ENCODE results near the gene CERKL. TPM values are rescaled to one million over a fixed set of nuclear protein-coding genes. Genes with fewer than 3 reads are reported as not detected.

CERKL gene
- total RNA-seq, 1 experiment from 2014 or later: 0.24 TPM

DNA sequence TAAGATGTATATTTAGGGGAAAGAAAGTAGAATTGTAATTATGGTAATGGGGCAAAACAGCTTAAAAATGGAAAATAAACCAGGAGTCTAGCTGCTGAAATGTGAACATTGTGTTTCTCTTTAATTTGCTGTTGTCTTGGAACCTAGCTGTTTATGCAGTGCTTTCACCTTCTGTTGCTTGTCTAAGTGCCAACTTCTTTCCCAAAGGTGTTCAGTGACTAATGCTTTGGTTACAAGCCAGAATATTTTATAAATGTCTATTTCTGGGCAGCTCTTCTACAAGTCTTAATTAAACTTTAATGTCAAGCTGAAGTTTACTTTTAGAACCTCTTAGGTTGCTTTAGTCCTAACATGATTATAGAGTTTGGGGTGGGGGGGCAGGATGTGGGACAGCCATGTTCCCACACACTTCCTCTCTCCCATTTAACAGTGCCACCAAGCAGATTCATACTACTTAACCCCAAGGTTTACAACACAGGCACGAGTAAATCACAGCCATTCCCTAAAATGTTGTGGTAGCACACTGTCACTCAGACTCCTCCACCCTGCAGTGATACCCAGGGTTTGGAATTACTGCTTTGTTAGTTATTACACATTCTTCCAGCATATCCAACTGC is 139.1 kb downstream of the CERKL start (continued):
- TF ChIP-seq ZNF396 (CRISPR knock-in tag; IDR thresholded peaks at IDR 0.05; ENCODE audit: borderline replicate concordance) (no peak), ZBTB21 (CRISPR knock-in tag; IDR thresholded peaks at IDR 0.05; ENCODE audit: borderline replicate concordance) (no peak)

DNA sequence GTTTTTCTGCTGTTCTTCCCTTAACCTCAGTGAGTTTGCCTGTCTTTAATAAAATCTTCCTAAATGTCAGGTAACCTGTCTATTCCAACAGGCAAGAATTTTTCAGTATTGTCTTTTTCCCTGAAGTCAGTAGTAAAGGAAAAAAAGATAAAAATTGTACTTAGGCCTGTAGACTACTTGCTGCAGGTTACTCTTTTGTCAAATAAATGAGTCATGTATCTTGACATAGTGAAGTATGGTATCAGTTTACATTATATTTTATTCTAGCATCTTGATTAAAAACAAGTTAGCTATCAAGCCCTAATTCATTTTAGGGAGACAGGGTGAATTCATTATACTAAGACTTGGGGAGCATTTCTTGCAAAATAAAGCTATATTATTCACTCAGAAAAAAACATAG is 139.9 kb downstream of the CERKL start:
- Mint-ChIP-seq H3K36me3 (no peaks in the 10 kb centered on the region), H3K9me3 (no peaks in the 10 kb centered on the region), H3K4me3 (no peak overlapping the region), H3K4me1 (peaks cover 5% of the 10 kb centered on the region), H3K27me3 (ENCODE audit: low read depth) (no peaks in the 10 kb centered on the region), H3K27ac (no peak overlapping the region)
- POLR2A ChIA-PET: no interaction called here
- TF ChIP-seq CREB1 (CRISPR knock-in tag; IDR thresholded peaks at IDR 0.05): no peak
- CTCF ChIA-PET: no interaction called here
- no peak for ATAC-seq
- DNase-seq (ENCODE audit: low spot score): no peak

GRCh38 chr2:181515719-181516118 is 141.2 kb downstream of the CERKL start:
- ChIA-PET POLR2A (no interaction called here), CTCF (no interaction called here)
- ATAC-seq: no peak
- peaks cover 17% of the 10 kb centered on the region for H3K4me1 Mint-ChIP-seq
- no peak for DNase-seq (ENCODE audit: low spot score)
- no peaks in the 10 kb centered on the region for H3K36me3 Mint-ChIP-seq
- H3K9me3 Mint-ChIP-seq: no peaks in the 10 kb centered on the region
- H3K27me3 Mint-ChIP-seq (ENCODE audit: low read depth): no peaks in the 10 kb centered on the region
- no peak overlapping the region for H3K4me3 Mint-ChIP-seq
- H3K27ac Mint-ChIP-seq: no peak overlapping the region
- no peak for TF ChIP-seq ZNF423 (CRISPR knock-in tag; IDR thresholded peaks at IDR 0.05)
- TF ChIP-seq GABPB1 (CRISPR knock-in tag; IDR thresholded peaks at IDR 0.05): no peak
- TF ChIP-seq, protein P1, sequence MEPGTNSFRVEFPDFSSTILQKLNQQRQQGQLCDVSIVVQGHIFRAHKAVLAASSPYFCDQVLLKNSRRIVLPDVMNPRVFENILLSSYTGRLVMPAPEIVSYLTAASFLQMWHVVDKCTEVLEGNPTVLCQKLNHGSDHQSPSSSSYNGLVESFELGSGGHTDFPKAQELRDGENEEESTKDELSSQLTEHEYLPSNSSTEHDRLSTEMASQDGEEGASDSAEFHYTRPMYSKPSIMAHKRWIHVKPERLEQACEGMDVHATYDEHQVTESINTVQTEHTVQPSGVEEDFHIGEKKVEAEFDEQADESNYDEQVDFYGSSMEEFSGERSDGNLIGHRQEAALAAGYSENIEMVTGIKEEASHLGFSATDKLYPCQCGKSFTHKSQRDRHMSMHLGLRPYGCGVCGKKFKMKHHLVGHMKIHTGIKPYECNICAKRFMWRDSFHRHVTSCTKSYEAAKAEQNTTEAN (CRISPR knock-in tag; IDR thresholded peaks at IDR 0.05): no peak
- no peak for TF ChIP-seq GTF2I (CRISPR knock-in tag; conservative IDR thresholded peaks at IDR 0.05)
- TF ChIP-seq GRHL2 (CRISPR knock-in tag; IDR thresholded peaks at IDR 0.05; ENCODE audit: insufficient replicate concordance, severe bottlenecking): no peak
- TF ChIP-seq, protein P2, sequence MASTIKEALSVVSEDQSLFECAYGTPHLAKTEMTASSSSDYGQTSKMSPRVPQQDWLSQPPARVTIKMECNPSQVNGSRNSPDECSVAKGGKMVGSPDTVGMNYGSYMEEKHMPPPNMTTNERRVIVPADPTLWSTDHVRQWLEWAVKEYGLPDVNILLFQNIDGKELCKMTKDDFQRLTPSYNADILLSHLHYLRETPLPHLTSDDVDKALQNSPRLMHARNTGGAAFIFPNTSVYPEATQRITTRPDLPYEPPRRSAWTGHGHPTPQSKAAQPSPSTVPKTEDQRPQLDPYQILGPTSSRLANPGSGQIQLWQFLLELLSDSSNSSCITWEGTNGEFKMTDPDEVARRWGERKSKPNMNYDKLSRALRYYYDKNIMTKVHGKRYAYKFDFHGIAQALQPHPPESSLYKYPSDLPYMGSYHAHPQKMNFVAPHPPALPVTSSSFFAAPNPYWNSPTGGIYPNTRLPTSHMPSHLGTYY (CRISPR knock-in tag; IDR thresholded peaks at IDR 0.05): no peak
- no peak for TF ChIP-seq ZNF232 (CRISPR knock-in tag; IDR thresholded peaks at IDR 0.05)
- no peak for TF ChIP-seq ZNF121 (CRISPR knock-in tag; IDR thresholded peaks at IDR 0.05)
- TF ChIP-seq, protein P3, sequence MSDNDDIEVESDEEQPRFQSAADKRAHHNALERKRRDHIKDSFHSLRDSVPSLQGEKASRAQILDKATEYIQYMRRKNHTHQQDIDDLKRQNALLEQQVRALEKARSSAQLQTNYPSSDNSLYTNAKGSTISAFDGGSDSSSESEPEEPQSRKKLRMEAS (CRISPR knock-in tag; IDR thresholded peaks at IDR 0.05): no peak
- no peak for TF ChIP-seq ZNF671 (CRISPR knock-in tag; IDR thresholded peaks at IDR 0.05)
- no peak for TF ChIP-seq ATF3 (CRISPR knock-in tag; conservative IDR thresholded peaks at IDR 0.05)
- TF ChIP-seq PRDM15 (CRISPR knock-in tag; IDR thresholded peaks at IDR 0.05): no peak
- no peak for TF ChIP-seq TP53 (CRISPR knock-in tag; IDR thresholded peaks at IDR 0.05)
- no peak for TF ChIP-seq USF2 (CRISPR knock-in tag; IDR thresholded peaks at IDR 0.05)
- no peak for TF ChIP-seq ZNF263 (CRISPR knock-in tag; IDR thresholded peaks at IDR 0.05; ENCODE audit: low read depth)
- TF ChIP-seq, protein P4, sequence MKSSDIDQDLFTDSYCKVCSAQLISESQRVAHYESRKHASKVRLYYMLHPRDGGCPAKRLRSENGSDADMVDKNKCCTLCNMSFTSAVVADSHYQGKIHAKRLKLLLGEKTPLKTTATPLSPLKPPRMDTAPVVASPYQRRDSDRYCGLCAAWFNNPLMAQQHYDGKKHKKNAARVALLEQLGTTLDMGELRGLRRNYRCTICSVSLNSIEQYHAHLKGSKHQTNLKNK (CRISPR knock-in tag; IDR thresholded peaks at IDR 0.05): no peak
- TF ChIP-seq, protein P5, sequence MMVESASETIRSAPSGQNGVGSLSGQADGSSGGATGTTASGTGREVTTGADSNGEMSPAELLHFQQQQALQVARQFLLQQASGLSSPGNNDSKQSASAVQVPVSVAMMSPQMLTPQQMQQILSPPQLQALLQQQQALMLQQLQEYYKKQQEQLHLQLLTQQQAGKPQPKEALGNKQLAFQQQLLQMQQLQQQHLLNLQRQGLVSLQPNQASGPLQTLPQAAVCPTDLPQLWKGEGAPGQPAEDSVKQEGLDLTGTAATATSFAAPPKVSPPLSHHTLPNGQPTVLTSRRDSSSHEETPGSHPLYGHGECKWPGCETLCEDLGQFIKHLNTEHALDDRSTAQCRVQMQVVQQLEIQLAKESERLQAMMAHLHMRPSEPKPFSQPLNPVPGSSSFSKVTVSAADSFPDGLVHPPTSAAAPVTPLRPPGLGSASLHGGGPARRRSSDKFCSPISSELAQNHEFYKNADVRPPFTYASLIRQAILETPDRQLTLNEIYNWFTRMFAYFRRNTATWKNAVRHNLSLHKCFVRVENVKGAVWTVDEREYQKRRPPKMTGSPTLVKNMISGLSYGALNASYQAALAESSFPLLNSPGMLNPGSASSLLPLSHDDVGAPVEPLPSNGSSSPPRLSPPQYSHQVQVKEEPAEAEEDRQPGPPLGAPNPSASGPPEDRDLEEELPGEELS (CRISPR knock-in tag; IDR thresholded peaks at IDR 0.05): no peak
- no peak for TF ChIP-seq RELA (CRISPR knock-in tag; IDR thresholded peaks at IDR 0.05; ENCODE audit: borderline replicate concordance)

Measured in WTC11 (cell line).